HS-27A (cell line): ENCODE results near the gene KLHL30.

Source experiments
- DNase-seq: peaks from one replicate; pipeline ENCODE4 v3.0.0-alpha.2; 2012; ENCODE audit warnings: low read depth, missing footprints

The KLHL30 gene

DNA sequence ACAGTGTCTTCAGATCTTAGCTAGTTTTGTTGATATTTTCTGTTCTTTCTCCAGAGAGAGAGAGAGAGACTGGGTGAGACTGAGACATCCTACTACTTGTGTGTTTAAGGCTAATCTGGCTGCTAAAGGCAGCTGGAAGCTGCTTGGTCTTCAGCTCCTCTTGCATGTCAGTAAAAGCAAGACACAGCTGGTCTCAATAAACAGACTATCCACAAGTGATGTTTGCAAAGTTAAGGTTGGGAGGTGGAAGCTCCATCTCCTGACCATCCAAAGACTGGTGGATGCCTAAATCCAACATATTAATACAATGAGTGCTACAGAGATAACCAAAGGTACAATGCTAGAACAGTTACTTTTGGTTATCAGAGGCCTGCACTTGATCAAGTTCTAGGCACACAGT lies 38.1 kb downstream of the KLHL30 start:
- no peak for DNase-seq

DNA sequence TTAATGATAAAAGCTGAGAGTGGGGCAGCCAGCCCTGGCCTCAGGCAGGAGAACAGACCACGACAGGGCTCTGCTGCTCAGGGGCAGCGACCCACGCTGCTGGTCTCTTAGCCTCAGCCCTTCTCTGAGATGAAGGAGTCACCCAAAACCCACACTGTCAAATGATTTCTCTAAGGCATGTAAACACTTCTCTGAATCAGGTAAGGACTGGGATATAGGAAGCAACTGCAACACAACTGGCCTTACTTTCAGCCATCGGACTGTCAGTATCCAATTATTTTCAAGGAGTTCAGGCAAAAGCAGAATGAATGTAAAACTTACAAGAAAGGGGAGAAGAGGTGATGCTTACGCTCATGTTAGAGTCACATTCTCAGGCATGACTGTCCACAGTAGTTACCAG lies 42.1 kb downstream of the KLHL30 start:
- no peak for DNase-seq

DNA sequence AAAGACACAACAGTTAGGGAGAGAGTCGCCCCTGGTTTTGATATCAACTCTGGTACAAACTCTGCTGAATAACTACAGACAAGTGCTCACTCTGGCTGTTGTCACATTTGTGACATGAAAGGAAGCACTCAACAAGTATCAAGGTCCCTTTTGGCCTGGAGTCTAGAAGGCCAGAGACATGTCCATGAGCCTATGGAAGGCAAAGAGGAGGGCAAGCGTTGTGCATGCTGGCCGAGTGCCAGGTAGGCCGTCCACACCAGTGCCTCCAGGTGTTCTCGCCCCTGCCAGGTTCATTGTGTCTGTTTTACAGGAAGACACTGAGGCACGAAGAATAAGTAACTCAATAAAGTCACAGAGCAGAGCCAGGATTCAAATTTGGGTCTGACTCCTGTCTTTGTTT lies 43.9 kb downstream of the KLHL30 start:
- no peak for DNase-seq

DNA sequence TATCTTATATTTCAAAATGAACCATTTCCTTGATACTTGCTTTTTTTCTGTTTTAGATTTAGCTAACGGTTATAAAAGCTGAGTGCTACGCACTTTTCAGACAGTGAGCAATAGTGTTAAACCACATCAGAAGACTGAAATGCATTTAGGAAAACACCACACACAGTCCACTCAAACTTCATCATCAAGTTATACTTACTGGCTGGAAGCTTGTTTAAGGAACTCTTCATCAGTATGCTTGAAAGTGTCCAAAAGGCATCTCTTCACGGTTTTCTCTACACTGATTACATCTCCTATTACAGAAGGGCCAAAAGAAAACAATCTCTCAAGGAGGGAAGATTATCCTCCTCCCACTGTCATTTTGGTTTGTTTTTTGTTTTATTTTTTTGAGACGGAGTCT lies 45.4 kb downstream of the KLHL30 start:
- DNase-seq: no peak

DNA sequence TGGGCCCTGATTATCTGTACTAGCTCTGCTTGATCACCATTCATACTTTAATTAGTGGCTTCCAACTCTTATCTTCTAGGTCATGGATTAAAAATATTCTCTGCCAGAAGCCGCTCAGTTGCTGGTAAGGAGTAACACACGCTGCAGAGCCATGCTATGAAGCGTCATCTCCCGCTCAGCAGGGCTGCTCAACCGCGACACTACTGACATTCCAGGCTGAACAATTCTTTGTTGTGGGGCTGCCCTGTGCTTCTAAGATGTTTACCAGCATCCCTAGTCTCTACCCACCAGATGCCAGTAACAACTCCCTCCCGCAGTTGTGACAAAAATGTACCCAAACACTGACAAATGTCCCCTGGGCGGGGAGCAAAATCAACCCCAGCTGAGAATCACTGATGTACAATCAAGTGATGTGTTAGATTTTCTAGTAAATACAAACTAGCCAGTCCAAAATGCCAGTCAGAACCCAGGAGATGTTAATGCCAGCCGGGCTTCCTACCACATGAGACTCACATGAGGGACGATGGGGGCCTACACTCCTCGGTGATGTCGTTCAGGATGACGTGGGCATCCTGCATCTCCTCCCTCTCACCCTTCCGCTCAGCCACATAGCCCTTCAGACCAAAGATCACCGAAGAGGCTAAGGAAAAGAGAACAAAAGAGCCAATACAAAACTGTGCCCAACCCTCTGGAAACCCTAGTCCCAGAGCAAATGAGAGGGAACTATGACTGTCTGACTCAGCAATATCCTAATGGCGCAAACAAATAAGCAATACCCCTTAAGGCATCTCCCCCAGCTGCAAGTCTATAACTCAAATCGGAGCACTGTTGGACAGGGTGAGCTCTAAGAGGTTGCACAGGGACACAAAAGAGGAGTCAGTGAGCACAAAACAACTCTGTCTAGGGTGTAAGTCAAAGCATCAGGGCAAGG lies 49.4 kb downstream of the KLHL30 start:
- no peak for DNase-seq

DNA sequence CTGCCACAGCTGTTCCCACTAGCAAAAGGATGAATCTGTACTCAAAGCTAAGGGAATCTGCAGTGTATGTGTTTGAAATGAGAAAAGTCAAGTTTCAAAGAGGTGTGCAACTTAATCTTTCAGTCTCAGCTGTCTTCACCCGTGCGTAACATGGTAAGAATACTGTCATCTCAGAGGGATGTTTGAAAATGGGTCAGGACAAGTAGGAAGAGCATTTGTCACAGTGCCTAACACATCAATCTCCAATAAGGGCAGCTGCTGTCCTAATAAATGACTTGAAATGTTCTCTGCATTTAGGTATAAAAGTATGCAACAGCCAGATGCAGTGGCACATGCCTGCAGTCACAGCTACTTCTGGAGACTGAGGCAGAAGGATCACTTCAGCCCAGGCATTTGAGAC lies 52.0 kb downstream of the KLHL30 start:
- no peak for DNase-seq
